GM12878 (cell line): ENCODE data around the gene BTG2. TPM values are rescaled to one million over a fixed set of nuclear protein-coding genes. Genes with fewer than 3 reads are reported as not detected.

ENCODE experiments used
- CHD2 ChIP-seq: IDR thresholded peaks from 2 replicates; pipeline ENCODE4 v1.6.1; 2011; ENCODE audit warnings: low read depth, low read length, improper control_type of control experiment, borderline replicate concordance
- CREB1 ChIP-seq: IDR thresholded peaks from 2 replicates; pipeline ENCODE4 v1.6.1; 2012; ENCODE audit warnings: low read depth, mild to moderate bottlenecking, inconsistent platforms
- EGR1 ChIP-seq, 2 experiments: IDR thresholded peaks; 1 replicate in 1 of 2; 2 replicates in 1 of 2; pipeline ENCODE4 v1.6.1; 2011 to 2012; ENCODE audit warnings: low read depth in 2 of 2, low read length in 2 of 2, borderline replicate concordance in 1 of 2, mild to moderate bottlenecking in 1 of 2, moderate library complexity in 1 of 2
- JUND ChIP-seq: IDR thresholded peaks from 2 replicates; pipeline ENCODE4 v1.6.1; 2012; ENCODE audit warnings: low read depth, mild to moderate bottlenecking, low read length, improper control_type of control experiment, moderate library complexity
- RCOR1 ChIP-seq: conservative IDR thresholded peaks from 2 replicates; pipeline ENCODE4 v1.6.1; 2012; ENCODE audit warnings: low read depth, low read length, improper control_type of control experiment
- SIN3A ChIP-seq: IDR thresholded peaks from 2 replicates; pipeline ENCODE4 v1.6.1; 2012; ENCODE audit warnings: low read depth, low read length, improper control_type of control experiment
- SMAD1 ChIP-seq: fragments of 450-650 bp; IDR thresholded peaks from 2 replicates; pipeline ENCODE4 v1.6.1; 2018; ENCODE audit warnings: mild to moderate bottlenecking, low read depth; ENCODE audit not compliant: partially characterized antibody
- SPI1 ChIP-seq: IDR thresholded peaks from 2 replicates; pipeline ENCODE4 v1.6.1; 2011; ENCODE audit warnings: low read depth, mild to moderate bottlenecking, low read length, moderate library complexity, borderline replicate concordance; ENCODE audit not compliant: insufficient read depth
- YBX1 ChIP-seq: fragments of 450-650 bp; IDR thresholded peaks from 2 replicates; pipeline ENCODE4 v1.6.1; 2016; ENCODE audit warnings: antibody characterized with exemption
- ZSCAN29 ChIP-seq: fragments of 450-650 bp; IDR thresholded peaks from 2 replicates; pipeline ENCODE4 v1.6.1; 2017; ENCODE audit warnings: mild to moderate bottlenecking, moderate library complexity
- polyA plus RNA-seq, 11 experiments: library from polyadenylated mRNA; depleted of rRNA in 4 of 11; unstranded in 6 of 11; stranded (reverse) in 5 of 11; fragments of >200 nt; fragmentation: Nextera tagmentation in 4 of 11; fragmentation: Illumina TruSeq in 1 of 11; extraction: Ambion mirVana in 4 of 11; extraction: Trizol in 1 of 11; gene quantifications; 1 replicate in 1 of 11; 2 replicates in 10 of 11; pipeline versions ENCODE4 v1.2.1 to v1.2.3, GENCODE V29; 2011 to 2016; ENCODE audit warnings: inconsistent platforms in 2 of 11, missing spikeins in 2 of 11, low read depth in 1 of 11
- total RNA-seq, 4 experiments: library from RNA; depleted of rRNA in 3 of 4; stranded (reverse); fragments of >200 nt in 3 of 4; fragmentation: Illumina TruSeq in 1 of 4; extraction: Trizol in 1 of 4; gene quantifications; 2 replicates each; pipeline versions ENCODE4 v1.2.1 to v1.2.3, GENCODE V29; 2013 to 2021
- TF ChIP-seq, protein P1 (sequence below): fragments of 450-650 bp; formaldehyde crosslinking; IDR thresholded peaks from 2 replicates; pipeline ENCODE4 v1.4.0; 2022; ENCODE audit warnings: mild to moderate bottlenecking, moderate library complexity
- TF ChIP-seq, protein P2 (sequence below): fragments of 450-650 bp; IDR thresholded peaks from 2 replicates; pipeline ENCODE4 v1.6.1; 2017; ENCODE audit warnings: mild to moderate bottlenecking, moderate library complexity
- TF ChIP-seq, protein P3 (sequence below): IDR thresholded peaks from 2 replicates; pipeline ENCODE4 v1.6.1; 2011; ENCODE audit warnings: low read depth, low read length, improper control_type of control experiment, borderline replicate concordance
- TF ChIP-seq, protein P4 (sequence below): fragments of 450-650 bp; conservative IDR thresholded peaks from 2 replicates; pipeline ENCODE4 v1.6.1; 2017; ENCODE audit warnings: mild to moderate bottlenecking, moderate library complexity
- TF ChIP-seq, protein P5 (sequence below): fragments of 450-650 bp; IDR thresholded peaks from 2 replicates; pipeline ENCODE4 v1.6.1; 2017; ENCODE audit warnings: borderline replicate concordance

The BTG2 gene
- total and polyA plus RNA-seq, 10 of the 15 experiments (the other 5 are each of a cell fraction or from before 2014, with no cell fraction given), result 23.3 to 160 (median 98.1) TPM

DNA sequence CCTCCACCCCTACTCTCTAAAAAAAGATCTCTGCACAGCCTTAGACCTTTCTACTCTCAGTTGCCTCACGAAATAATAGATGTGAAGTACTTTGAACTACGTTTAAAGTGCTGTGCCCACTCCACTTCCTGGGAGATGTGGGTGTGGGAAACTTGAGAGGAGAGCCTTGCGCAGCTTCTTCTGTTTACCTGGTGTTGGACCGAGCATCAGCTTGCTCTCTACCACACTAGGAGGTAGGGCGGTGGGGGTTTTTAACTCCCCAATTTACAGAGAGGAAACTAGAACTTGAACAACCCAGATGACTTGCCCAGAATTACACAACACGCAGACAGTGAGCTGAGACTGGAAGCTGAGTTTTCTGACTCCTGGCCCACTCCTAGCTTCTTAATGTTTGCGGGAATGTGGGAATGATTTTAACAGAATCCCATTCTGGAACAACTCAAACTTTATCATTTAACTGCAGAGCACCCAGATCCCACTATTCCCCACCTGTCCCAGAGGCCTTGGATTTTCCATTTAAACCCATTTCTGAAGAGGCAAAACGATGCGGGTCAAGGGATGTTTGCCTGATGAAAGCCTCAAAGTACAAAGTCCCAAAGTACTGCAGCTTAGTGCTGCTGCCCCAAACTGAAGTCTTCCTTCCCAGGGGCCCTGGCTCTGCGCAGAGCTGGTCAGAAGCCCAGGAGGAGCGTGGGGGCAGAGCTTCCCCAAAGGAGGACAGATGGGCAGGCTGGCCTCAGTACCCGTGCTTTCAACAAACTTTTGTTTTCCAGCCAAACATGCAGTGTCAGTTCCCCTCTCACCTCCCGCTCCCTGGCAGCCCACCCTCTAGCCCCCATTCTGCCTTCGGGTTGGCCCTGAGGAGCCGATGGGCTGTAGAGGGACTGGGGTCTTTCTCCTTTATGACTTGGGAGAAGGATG lies 19.0 kb downstream of the BTG2 start (continued):
- TF ChIP-seq, protein P1, sequence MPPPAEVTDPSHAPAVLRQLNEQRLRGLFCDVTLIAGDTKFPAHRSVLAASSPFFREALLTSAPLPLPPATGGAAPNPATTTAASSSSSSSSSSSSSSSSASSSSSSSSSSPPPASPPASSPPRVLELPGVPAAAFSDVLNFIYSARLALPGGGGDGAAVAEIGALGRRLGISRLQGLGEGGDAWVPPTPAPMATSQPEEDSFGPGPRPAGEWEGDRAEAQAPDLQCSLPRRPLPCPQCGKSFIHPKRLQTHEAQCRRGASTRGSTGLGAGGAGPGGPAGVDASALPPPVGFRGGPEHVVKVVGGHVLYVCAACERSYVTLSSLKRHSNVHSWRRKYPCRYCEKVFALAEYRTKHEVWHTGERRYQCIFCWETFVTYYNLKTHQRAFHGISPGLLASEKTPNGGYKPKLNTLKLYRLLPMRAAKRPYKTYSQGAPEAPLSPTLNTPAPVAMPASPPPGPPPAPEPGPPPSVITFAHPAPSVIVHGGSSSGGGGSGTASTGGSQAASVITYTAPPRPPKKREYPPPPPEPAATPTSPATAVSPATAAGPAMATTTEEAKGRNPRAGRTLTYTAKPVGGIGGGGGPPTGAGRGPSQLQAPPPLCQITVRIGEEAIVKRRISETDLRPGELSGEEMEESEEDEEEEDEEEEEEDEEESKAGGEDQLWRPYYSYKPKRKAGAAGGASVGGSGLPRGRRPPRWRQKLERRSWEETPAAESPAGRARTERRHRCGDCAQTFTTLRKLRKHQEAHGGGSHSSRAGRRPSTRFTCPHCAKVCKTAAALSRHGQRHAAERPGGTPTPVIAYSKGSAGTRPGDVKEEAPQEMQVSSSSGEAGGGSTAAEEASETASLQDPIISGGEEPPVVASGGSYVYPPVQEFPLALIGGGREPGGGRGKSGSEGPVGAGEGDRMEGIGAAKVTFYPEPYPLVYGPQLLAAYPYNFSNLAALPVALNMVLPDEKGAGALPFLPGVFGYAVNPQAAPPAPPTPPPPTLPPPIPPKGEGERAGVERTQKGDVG, result no peak
- no peak for TF ChIP-seq RCOR1
- TF ChIP-seq, protein P2, sequence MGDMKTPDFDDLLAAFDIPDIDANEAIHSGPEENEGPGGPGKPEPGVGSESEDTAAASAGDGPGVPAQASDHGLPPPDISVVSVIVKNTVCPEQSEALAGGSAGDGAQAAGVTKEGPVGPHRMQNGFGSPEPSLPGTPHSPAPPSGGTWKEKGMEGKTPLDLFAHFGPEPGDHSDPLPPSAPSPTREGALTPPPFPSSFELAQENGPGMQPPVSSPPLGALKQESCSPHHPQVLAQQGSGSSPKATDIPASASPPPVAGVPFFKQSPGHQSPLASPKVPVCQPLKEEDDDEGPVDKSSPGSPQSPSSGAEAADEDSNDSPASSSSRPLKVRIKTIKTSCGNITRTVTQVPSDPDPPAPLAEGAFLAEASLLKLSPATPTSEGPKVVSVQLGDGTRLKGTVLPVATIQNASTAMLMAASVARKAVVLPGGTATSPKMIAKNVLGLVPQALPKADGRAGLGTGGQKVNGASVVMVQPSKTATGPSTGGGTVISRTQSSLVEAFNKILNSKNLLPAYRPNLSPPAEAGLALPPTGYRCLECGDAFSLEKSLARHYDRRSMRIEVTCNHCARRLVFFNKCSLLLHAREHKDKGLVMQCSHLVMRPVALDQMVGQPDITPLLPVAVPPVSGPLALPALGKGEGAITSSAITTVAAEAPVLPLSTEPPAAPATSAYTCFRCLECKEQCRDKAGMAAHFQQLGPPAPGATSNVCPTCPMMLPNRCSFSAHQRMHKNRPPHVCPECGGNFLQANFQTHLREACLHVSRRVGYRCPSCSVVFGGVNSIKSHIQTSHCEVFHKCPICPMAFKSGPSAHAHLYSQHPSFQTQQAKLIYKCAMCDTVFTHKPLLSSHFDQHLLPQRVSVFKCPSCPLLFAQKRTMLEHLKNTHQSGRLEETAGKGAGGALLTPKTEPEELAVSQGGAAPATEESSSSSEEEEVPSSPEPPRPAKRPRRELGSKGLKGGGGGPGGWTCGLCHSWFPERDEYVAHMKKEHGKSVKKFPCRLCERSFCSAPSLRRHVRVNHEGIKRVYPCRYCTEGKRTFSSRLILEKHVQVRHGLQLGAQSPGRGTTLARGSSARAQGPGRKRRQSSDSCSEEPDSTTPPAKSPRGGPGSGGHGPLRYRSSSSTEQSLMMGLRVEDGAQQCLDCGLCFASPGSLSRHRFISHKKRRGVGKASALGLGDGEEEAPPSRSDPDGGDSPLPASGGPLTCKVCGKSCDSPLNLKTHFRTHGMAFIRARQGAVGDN, result no peak; the same call in none of the 2 replicates
- no peak for TF ChIP-seq CREB1
- no peak for TF ChIP-seq SIN3A
- TF ChIP-seq, protein P3, sequence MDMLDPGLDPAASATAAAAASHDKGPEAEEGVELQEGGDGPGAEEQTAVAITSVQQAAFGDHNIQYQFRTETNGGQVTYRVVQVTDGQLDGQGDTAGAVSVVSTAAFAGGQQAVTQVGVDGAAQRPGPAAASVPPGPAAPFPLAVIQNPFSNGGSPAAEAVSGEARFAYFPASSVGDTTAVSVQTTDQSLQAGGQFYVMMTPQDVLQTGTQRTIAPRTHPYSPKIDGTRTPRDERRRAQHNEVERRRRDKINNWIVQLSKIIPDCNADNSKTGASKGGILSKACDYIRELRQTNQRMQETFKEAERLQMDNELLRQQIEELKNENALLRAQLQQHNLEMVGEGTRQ, result no peak
- TF ChIP-seq SPI1, result 0 out of 2 replicates have a peak, but pooled peaks have one; percentile 4
- peak in 1 of 2 experiments; percentile 1; a peak in 1 of 3 replicates for TF ChIP-seq EGR1 (IDR thresholded peaks at IDR 0.05; ENCODE audit: borderline replicate concordance in 1 of 2, low read depth in 2 of 2, low read length in 2 of 2)
- TF ChIP-seq, protein P4, sequence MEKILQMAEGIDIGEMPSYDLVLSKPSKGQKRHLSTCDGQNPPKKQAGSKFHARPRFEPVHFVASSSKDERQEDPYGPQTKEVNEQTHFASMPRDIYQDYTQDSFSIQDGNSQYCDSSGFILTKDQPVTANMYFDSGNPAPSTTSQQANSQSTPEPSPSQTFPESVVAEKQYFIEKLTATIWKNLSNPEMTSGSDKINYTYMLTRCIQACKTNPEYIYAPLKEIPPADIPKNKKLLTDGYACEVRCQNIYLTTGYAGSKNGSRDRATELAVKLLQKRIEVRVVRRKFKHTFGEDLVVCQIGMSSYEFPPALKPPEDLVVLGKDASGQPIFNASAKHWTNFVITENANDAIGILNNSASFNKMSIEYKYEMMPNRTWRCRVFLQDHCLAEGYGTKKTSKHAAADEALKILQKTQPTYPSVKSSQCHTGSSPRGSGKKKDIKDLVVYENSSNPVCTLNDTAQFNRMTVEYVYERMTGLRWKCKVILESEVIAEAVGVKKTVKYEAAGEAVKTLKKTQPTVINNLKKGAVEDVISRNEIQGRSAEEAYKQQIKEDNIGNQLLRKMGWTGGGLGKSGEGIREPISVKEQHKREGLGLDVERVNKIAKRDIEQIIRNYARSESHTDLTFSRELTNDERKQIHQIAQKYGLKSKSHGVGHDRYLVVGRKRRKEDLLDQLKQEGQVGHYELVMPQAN, result peak; percentile 3; the same call in 1 of the 2 replicates
- no peak for TF ChIP-seq SMAD1
- TF ChIP-seq, protein P5, sequence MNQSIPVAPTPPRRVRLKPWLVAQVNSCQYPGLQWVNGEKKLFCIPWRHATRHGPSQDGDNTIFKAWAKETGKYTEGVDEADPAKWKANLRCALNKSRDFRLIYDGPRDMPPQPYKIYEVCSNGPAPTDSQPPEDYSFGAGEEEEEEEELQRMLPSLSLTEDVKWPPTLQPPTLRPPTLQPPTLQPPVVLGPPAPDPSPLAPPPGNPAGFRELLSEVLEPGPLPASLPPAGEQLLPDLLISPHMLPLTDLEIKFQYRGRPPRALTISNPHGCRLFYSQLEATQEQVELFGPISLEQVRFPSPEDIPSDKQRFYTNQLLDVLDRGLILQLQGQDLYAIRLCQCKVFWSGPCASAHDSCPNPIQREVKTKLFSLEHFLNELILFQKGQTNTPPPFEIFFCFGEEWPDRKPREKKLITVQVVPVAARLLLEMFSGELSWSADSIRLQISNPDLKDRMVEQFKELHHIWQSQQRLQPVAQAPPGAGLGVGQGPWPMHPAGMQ, result no peak
- TF ChIP-seq CHD2, result peak; percentile 37; the same call in 1 of the 2 replicates
- no peak for TF ChIP-seq ZSCAN29
- TF ChIP-seq YBX1, result no peak
- no peak for TF ChIP-seq JUND
